Skeletal muscle satellite cell (primary cell): ENCODE measurements around the gene ARHGAP21. TPM values are rescaled to one million over a fixed set of nuclear protein-coding genes. Genes with fewer than 3 reads are reported as not detected.
"Not testable (repeated sequence)": the region's sequence is repeated elsewhere in the genome, so short reads cannot be mapped to it uniquely, and the experiment has no call there.

Experiments used
- H3K27me3 ChIP-seq: 2 replicates; pipeline ENCODE4 v1.7.0; 2013; ENCODE audit warnings: low read length; ENCODE audit not compliant: control insufficient read depth, insufficient read depth
- H3K36me3 ChIP-seq: 2 replicates; pipeline ENCODE4 v1.7.0; 2013; ENCODE audit warnings: mild to moderate bottlenecking, control low read depth, low read length; ENCODE audit not compliant: insufficient read depth
- H3K4me1 ChIP-seq: 2 replicates; pipeline ENCODE4 v1.7.0; 2013; ENCODE audit warnings: low read length; ENCODE audit not compliant: control insufficient read depth, insufficient read depth
- H3K4me2 ChIP-seq: 2 replicates; pipeline ENCODE4 v1.7.0; 2013; ENCODE audit warnings: mild to moderate bottlenecking, low read length
- H3K4me3 ChIP-seq: 2 replicates; pipeline ENCODE4 v1.7.0; 2013; ENCODE audit warnings: low read length
- H3K9ac ChIP-seq: 2 replicates; pipeline ENCODE4 v1.7.0; 2013; ENCODE audit warnings: mild to moderate bottlenecking, low read depth, low read length, moderate library complexity
- H3K9me3 ChIP-seq: replicated peaks from 2 replicates; pipeline ENCODE4 v1.7.0; 2013; ENCODE audit warnings: mild to moderate bottlenecking, control low read depth, low read length
- total RNA-seq: library from RNA; depleted of rRNA; stranded (reverse); fragments of >200 nt; gene quantifications from 2 replicates; pipeline ENCODE4 v1.2.3, GENCODE V29; 2012; rRNA removed

ARHGAP21 gene
- total RNA-seq: 62.7 and 80.6 TPM in 2 replicates

- peaks cover 16% of the 10 kb centered on the region for H3K36me3 ChIP-seq
These were observed at the start of gene ARHGAP21 for GRCh38 chr10:24723788-24724380. Gene ARHGAP21, minus strand, starts transcription at chr10:24723887. Its CDS starts 1,988 bp downstream, at chr10:24721899.

GRCh38 chr10:24771943-24772694, 48.4 kb upstream of the ARHGAP21 start:
- Histone ChIP-seq H3K27me3 (no peaks in the 10 kb centered on the region), H3K4me3 (no peak overlapping the region), H3K36me3 (no peaks in the 10 kb centered on the region), H3K4me1 (no peaks in the 10 kb centered on the region), H3K4me2 (no peak overlapping the region), H3K9me3 (no peaks in the 10 kb centered on the region), H3K9ac (no peak overlapping the region)

More at GRCh38 chr10:24723788-24724380, at the start of gene ARHGAP21:
- Histone ChIP-seq H3K27me3 (no peaks in the 10 kb centered on the region), H3K4me3 (peak within 1 kb of the TSS; percentile 83), H3K9ac (peak within 1 kb of the TSS; percentile 97), H3K4me2 (peak within 1 kb of the TSS; percentile 98), H3K9me3 (no peaks in the 10 kb centered on the region), H3K4me1 (peaks cover 18% of the 10 kb centered on the region)

GRCh38 chr10:24764991-24765390, 41.3 kb upstream of the ARHGAP21 start:
- H3K36me3 ChIP-seq, H3K27me3 ChIP-seq, H3K4me2 ChIP-seq, H3K9ac ChIP-seq, H3K4me3 ChIP-seq, H3K9me3 ChIP-seq: not testable (repeated sequence)
- peaks cover 20% of the 10 kb centered on the region for H3K4me1 ChIP-seq

- H3K9me3 ChIP-seq: no peaks in the 10 kb centered on the region
These were observed 39.4 kb upstream of the ARHGAP21 start for GRCh38 chr10:24762966-24763623.

GRCh38 chr10:24762161-24762924, 38.7 kb upstream of the ARHGAP21 start:
- Histone ChIP-seq H3K4me3 (no peak overlapping the region), H3K36me3 (no peaks in the 10 kb centered on the region), H3K4me1 (peaks cover 20% of the 10 kb centered on the region), H3K9me3 (no peaks in the 10 kb centered on the region), H3K4me2 (peak overlapping the region; percentile 44), H3K27me3 (no peaks in the 10 kb centered on the region), H3K9ac (no peak overlapping the region)

More at GRCh38 chr10:24762966-24763623, 39.4 kb upstream of the ARHGAP21 start:
- peaks cover 20% of the 10 kb centered on the region for H3K4me1 ChIP-seq
- H3K4me3 ChIP-seq: no peak overlapping the region
- H3K27me3 ChIP-seq: no peaks in the 10 kb centered on the region
- no peak overlapping the region for H3K9ac ChIP-seq
- H3K4me2 ChIP-seq: peak overlapping the region; percentile 44
- H3K36me3 ChIP-seq: no peaks in the 10 kb centered on the region

- Histone ChIP-seq H3K9me3 (no peaks in the 10 kb centered on the region), H3K4me2 (no peak overlapping the region), H3K36me3 (no peaks in the 10 kb centered on the region), H3K27me3 (no peaks in the 10 kb centered on the region), H3K4me1 (peaks cover 20% of the 10 kb centered on the region), H3K9ac (no peak overlapping the region), H3K4me3 (no peak overlapping the region)
These were observed 36.0 kb upstream of the ARHGAP21 start for GRCh38 chr10:24759672-24760071.

GRCh38 chr10:24758254-24758653, 34.6 kb upstream of the ARHGAP21 start:
- H3K9ac ChIP-seq, H3K4me2 ChIP-seq, H3K27me3 ChIP-seq, H3K36me3 ChIP-seq, H3K9me3 ChIP-seq, H3K4me3 ChIP-seq: not testable (repeated sequence)
- peaks cover 15% of the 10 kb centered on the region for H3K4me1 ChIP-seq

- H3K27me3 ChIP-seq: no peaks in the 10 kb centered on the region
- no peak overlapping the region for H3K4me2 ChIP-seq
- H3K4me1 ChIP-seq: no peaks in the 10 kb centered on the region
- no peaks in the 10 kb centered on the region for H3K36me3 ChIP-seq
- no peak overlapping the region for H3K9ac ChIP-seq
- H3K4me3 ChIP-seq: no peak overlapping the region
- no peaks in the 10 kb centered on the region for H3K9me3 ChIP-seq
These were observed 32.6 kb upstream of the ARHGAP21 start for GRCh38 chr10:24756283-24756682.

- Histone ChIP-seq H3K4me2 (no peak overlapping the region), H3K36me3 (no peaks in the 10 kb centered on the region), H3K4me1 (no peaks in the 10 kb centered on the region), H3K9me3 (no peaks in the 10 kb centered on the region), H3K9ac (no peak overlapping the region), H3K27me3 (no peaks in the 10 kb centered on the region), H3K4me3 (no peak overlapping the region)
These were observed 28.0 kb upstream of the ARHGAP21 start for GRCh38 chr10:24751716-24752115.

GRCh38 chr10:24750695-24751094, 27.0 kb upstream of the ARHGAP21 start:
- Histone ChIP-seq H3K36me3 (no peaks in the 10 kb centered on the region), H3K4me3 (no peak overlapping the region), H3K4me1 (no peaks in the 10 kb centered on the region), H3K9me3 (no peaks in the 10 kb centered on the region), H3K4me2 (no peak overlapping the region), H3K9ac (no peak overlapping the region), H3K27me3 (no peaks in the 10 kb centered on the region)

- no peaks in the 10 kb centered on the region for H3K4me1 ChIP-seq
- H3K4me3 ChIP-seq: no peak overlapping the region
- no peak overlapping the region for H3K9ac ChIP-seq
- no peaks in the 10 kb centered on the region for H3K9me3 ChIP-seq
- H3K27me3 ChIP-seq: no peaks in the 10 kb centered on the region
- no peak overlapping the region for H3K4me2 ChIP-seq
- no peaks in the 10 kb centered on the region for H3K36me3 ChIP-seq
These were observed 24.5 kb upstream of the ARHGAP21 start for GRCh38 chr10:24748214-24748613.
